A673 (cell line): ENCODE results near the gene TSPEAR.

Source experiments
- CTCF ChIP-seq: fragments of 300-800, 200-600 bp; sonication (generic); conservative IDR thresholded peaks from 2 replicates; pipeline ENCODE4 v1.5.1; 2017; ENCODE audit warnings: low read depth, mild to moderate bottlenecking, antibody characterized with exemption, low read length, moderate library complexity, mixed read lengths
- EZH2 ChIP-seq: fragments of 200-600 bp; sonication (generic); IDR thresholded peaks from 2 replicates; pipeline ENCODE4 v1.6.1; 2017; ENCODE audit warnings: borderline replicate concordance, low read depth, mild to moderate bottlenecking, mixed read lengths, antibody characterized with exemption, low read length; ENCODE audit not compliant: poor library complexity, severe bottlenecking

GRCh38 chr21:44516342-44516741 lies 195.0 kb downstream of the TSPEAR start:
- TF ChIP-seq CTCF (no peak), EZH2 (no peak)
